Activated CD4-positive, CD25-positive, alpha-beta regulatory T cell treated with anti-CD3 and anti-CD28 coated beads, Interleukin-2, amount 50 U/mL, for 72 hours (primary cell): ENCODE data around the gene TMEM259.

Experiments used
- DNase-seq: peaks from one replicate; pipeline ENCODE4 v3.0.0; 2021

TMEM259 gene

GRCh38 chr19:1020868-1021425 is at the start of gene TMEM259:
TMEM259 (minus strand) TSS chr19:1021123; CDS start chr19:1020996, 127 bp downstream.
- peak; percentile 93 for DNase-seq

- no peak for DNase-seq
These were observed 49.6 kb upstream of the TMEM259 start for GRCh38 chr19:1070576-1070930.

GRCh38 chr19:1069009-1069779 is 48.3 kb upstream of the TMEM259 start:
- peak; percentile 66 for DNase-seq

- DNase-seq, result peak; percentile 69
These were observed 47.4 kb upstream of the TMEM259 start for GRCh38 chr19:1068009-1069001.

GRCh38 chr19:1067341-1067957 is 46.5 kb upstream of the TMEM259 start:
- peak; percentile 64 for DNase-seq

GRCh38 chr19:1066748-1067340 is 45.9 kb upstream of the TMEM259 start, which contains the start of gene ARHGAP45:
ARHGAP45 (plus strand) TSS chr19:1067167; CDS start chr19:1067406, 239 bp downstream.
- peak; percentile 76 for DNase-seq

GRCh38 chr19:1066251-1066747 is 45.4 kb upstream of the TMEM259 start:
- DNase-seq, result no peak

- no peak for DNase-seq
These were observed 44.7 kb upstream of the TMEM259 start for GRCh38 chr19:1065606-1066109.

GRCh38 chr19:1064661-1065605 is 44.0 kb upstream of the TMEM259 start:
- DNase-seq, result peak; percentile 75

- DNase-seq, result no peak
These were observed 43.2 kb upstream of the TMEM259 start for GRCh38 chr19:1063909-1064660.

GRCh38 chr19:1063030-1063908 is 42.3 kb upstream of the TMEM259 start:
- DNase-seq, result peak; percentile 67

GRCh38 chr19:1062387-1063029 is 41.6 kb upstream of the TMEM259 start:
- no peak for DNase-seq

GRCh38 chr19:1061987-1062386 is 41.1 kb upstream of the TMEM259 start:
- no peak for DNase-seq

GRCh38 chr19:1060689-1061088 is 39.8 kb upstream of the TMEM259 start:
- DNase-seq, result no peak

- no peak for DNase-seq
These were observed 37.2 kb upstream of the TMEM259 start for GRCh38 chr19:1058112-1058511.

- DNase-seq, result no peak
These were observed 36.4 kb upstream of the TMEM259 start for GRCh38 chr19:1057176-1057855.

- DNase-seq, result no peak
These were observed 35.1 kb upstream of the TMEM259 start for GRCh38 chr19:1055886-1056620.
